Measurements from ENCODE around the gene HMCN2. TPM values are rescaled to one million over a fixed set of nuclear protein-coding genes. Genes with fewer than 3 reads are reported as not detected.
"Not testable (repeated sequence)": the region's sequence is repeated elsewhere in the genome, so short reads cannot be mapped to it uniquely, and the experiment has no call there.

The HMCN2 gene
- polyA plus RNA-seq, 1 of the 3 experiments (the other 2 are of a cell fraction) = 0.15 TPM

DNA sequence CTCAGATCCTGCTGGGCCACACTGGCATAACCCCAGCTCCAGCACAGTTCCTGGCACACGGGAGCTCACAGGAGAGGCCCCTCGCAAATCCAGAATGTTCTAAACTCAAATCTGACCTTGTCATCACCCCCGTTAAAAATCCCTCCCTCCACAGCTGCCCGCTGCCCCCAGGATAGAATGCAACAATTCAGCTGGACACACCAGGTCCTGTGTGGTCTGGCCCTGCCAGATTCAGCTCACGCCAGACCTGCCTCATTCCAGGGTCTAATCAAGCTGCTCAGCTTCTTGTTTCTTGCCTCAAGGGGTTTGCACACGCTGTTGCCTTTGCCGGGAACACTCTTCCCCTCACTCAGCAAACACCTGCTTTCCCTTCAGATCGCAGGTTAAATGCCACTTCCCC, 134.2 kb downstream of the HMCN2 start:
- Histone ChIP-seq H3K27me3 (ENCODE audit: insufficient read depth) (no peaks in the 10 kb centered on the region), H2AFZ (ENCODE audit: low read depth) (no peak overlapping the region), H3K9me3 (no peaks in the 10 kb centered on the region), H3K4me3 (ENCODE audit: low read depth in 2 of 2, low read length in 1 of 2) (no peak overlapping the region), H3K9me2 (no peaks in the 10 kb centered on the region), H3K79me2 (ENCODE audit: insufficient read depth) (no peaks in the 10 kb centered on the region), H3K4me2 (no peak overlapping the region), H3K36me3 (replicated peaks in 1 of 2; ENCODE audit: control insufficient read depth in 1 of 2, insufficient read depth in 2 of 2, low read length in 1 of 2) (no peaks in the 10 kb centered on the region), H3K27ac (ENCODE audit: low read depth in 2 of 2, low read length in 1 of 2) (peak overlapping the region in 1 of 2 experiments; percentile 60; a peak in 2 of 4 replicates), H4K20me1 (ENCODE audit: insufficient read depth) (no peaks in the 10 kb centered on the region), H3K9ac (no peak overlapping the region), H3F3A (replicated peaks; ENCODE audit: insufficient read depth) (no peaks in the 10 kb centered on the region), H3K4me1 (ENCODE audit: control insufficient read depth in 1 of 2, insufficient read depth in 2 of 2, low read depth in 1 of 2, low read length in 1 of 2) (peaks cover 0 to 16% of the 10 kb centered on the region in 2 experiments; a peak in 1 of 4 replicates)
- DNase-seq = peak; percentile 81
- 52% methylated on average over 8 of the region's 8 CpGs for WGBS (ENCODE audit: low lambda C conversion rate)
- peak; percentile 41; the same call in 1 of the 2 replicates for TF ChIP-seq GATA2 (CRISPR knock-in tag; IDR thresholded peaks at IDR 0.05)
- peak; percentile 62; the same call in 1 of the 2 replicates for TF ChIP-seq RCOR1 (IDR thresholded peaks at IDR 0.05; ENCODE audit: low read length)
- TF ChIP-seq MXI1 (IDR thresholded peaks at IDR 0.05; ENCODE audit: low read depth, low read length) = no peak
- TF ChIP-seq EP300 (IDR thresholded peaks at IDR 0.05; ENCODE audit: borderline replicate concordance in 1 of 2, low read depth in 1 of 2, low read length in 1 of 2) = peak in 1 of 2 experiments; percentile 66; a peak in 1 of 4 replicates
- TF ChIP-seq FOXJ3 (CRISPR knock-in tag; IDR thresholded peaks at IDR 0.05) = peak; percentile 63; the same call in 1 of the 2 replicates
- POLR2A ChIA-PET = interaction anchor here (1.0 to 1.2 kb wide), 2 partner anchors 21 to 30 kb away, joined by 3 to 4 read pairs; no protein-coding TSS in a partner anchor
- CTCF ChIA-PET = interaction anchor here (1.1 to 1.5 kb wide), 2 partner anchors 46 to 284 kb away, joined by 4 to 5 read pairs; no protein-coding TSS in a partner anchor

DNA sequence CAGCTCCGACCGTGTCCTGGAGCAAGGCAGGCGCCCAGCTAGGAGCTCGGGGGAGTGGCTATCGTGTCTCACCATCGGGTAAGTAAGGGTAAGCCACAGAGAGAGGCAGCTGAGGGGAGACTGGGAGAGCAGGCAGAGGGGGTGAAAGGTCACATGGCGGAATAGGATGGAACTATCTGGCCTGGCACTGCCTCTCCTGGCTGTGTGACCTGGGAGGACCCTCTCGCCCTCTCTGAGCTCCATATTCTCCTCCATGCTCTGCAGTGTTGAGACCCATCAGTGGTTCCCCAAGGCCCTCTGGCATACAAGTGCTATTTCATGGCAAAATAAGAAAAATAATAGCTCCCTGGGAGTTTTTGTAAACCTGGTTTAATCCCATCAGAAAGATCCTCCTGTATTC, 135.3 kb downstream of the HMCN2 start:
- Histone ChIP-seq H3K4me2 (no peak overlapping the region), H3K27ac (ENCODE audit: low read depth in 2 of 2, low read length in 1 of 2) (no peak overlapping the region), H3K9ac (no peak overlapping the region), H3K36me3 (replicated peaks in 1 of 2; ENCODE audit: control insufficient read depth in 1 of 2, insufficient read depth in 2 of 2, low read length in 1 of 2) (no peaks in the 10 kb centered on the region), H3K4me1 (ENCODE audit: control insufficient read depth in 1 of 2, insufficient read depth in 2 of 2, low read depth in 1 of 2, low read length in 1 of 2) (peaks cover 0 to 16% of the 10 kb centered on the region in 2 experiments; a peak in 1 of 4 replicates), H3K79me2 (ENCODE audit: insufficient read depth) (no peaks in the 10 kb centered on the region), H2AFZ (ENCODE audit: low read depth) (no peak overlapping the region), H3K27me3 (ENCODE audit: insufficient read depth) (no peaks in the 10 kb centered on the region), H3F3A (replicated peaks; ENCODE audit: insufficient read depth) (no peaks in the 10 kb centered on the region), H3K9me3 (no peaks in the 10 kb centered on the region), H4K20me1 (ENCODE audit: insufficient read depth) (no peaks in the 10 kb centered on the region), H3K9me2 (no peaks in the 10 kb centered on the region), H3K4me3 (ENCODE audit: low read depth in 2 of 2, low read length in 1 of 2) (no peak overlapping the region)
- ChIA-PET CTCF (interaction anchor here (0.7 to 1.5 kb wide), 4 partner anchors 38 to 60 kb away, joined by 3 to 6 read pairs (median 4); no protein-coding TSS in a partner anchor), POLR2A (no interaction called here)
- WGBS (ENCODE audit: low lambda C conversion rate) = 88% methylated on average over 8 of the region's 8 CpGs
- DNase-seq = no peak
- TF ChIP-seq NFIC (IDR thresholded peaks at IDR 0.05; ENCODE audit: borderline replicate concordance) = no peak
- TF ChIP-seq FOXM1 (IDR thresholded peaks at IDR 0.05; ENCODE audit: low read depth) = no peak
- no peak for TF ChIP-seq GABPA (IDR thresholded peaks at IDR 0.05; ENCODE audit: low read depth)
- TF ChIP-seq, protein P1, sequence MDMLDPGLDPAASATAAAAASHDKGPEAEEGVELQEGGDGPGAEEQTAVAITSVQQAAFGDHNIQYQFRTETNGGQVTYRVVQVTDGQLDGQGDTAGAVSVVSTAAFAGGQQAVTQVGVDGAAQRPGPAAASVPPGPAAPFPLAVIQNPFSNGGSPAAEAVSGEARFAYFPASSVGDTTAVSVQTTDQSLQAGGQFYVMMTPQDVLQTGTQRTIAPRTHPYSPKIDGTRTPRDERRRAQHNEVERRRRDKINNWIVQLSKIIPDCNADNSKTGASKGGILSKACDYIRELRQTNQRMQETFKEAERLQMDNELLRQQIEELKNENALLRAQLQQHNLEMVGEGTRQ (IDR thresholded peaks at IDR 0.05; ENCODE audit: borderline replicate concordance, low read depth, low read length) = no peak

DNA sequence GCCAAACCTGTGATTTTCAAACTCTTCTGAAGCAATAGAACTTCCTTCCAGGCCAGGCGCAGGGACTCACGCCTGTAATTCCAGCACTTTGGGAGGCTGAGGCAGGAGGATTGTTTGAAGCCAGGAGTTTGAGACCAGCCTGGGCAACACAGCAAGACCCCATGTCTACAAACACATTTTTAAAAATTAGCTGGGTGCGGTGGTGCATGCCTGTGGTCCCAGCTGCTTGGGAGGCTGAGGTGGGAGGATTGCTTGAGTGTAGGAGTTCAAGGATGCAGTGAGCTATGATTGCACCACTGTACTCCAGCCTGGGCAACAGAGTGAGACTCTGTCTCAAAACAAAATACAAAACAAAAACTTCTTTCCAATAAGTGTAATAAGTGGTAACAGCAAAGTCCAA, 136.2 kb downstream of the HMCN2 start:
- H2AFZ ChIP-seq (ENCODE audit: low read depth); H3K79me2 ChIP-seq (ENCODE audit: insufficient read depth); H3K4me3 ChIP-seq (ENCODE audit: low read depth in 2 of 2, low read length in 1 of 2); H3K4me2 ChIP-seq; H3K27me3 ChIP-seq (ENCODE audit: insufficient read depth); H3K36me3 ChIP-seq (replicated peaks in 1 of 2; ENCODE audit: control insufficient read depth in 1 of 2, insufficient read depth in 2 of 2, low read length in 1 of 2); H3F3A ChIP-seq (replicated peaks; ENCODE audit: insufficient read depth); H3K9ac ChIP-seq; DNase-seq; POLR2A ChIA-PET; H3K9me2 ChIP-seq; H4K20me1 ChIP-seq (ENCODE audit: insufficient read depth); H3K27ac ChIP-seq (ENCODE audit: low read depth in 2 of 2, low read length in 1 of 2); H3K9me3 ChIP-seq: not testable (repeated sequence)
- WGBS (ENCODE audit: low lambda C conversion rate) = 75% methylated on average over 3 of the region's 3 CpGs
- H3K4me1 ChIP-seq (ENCODE audit: control insufficient read depth in 1 of 2, insufficient read depth in 2 of 2, low read depth in 1 of 2, low read length in 1 of 2) = peaks cover 0 to 16% of the 10 kb centered on the region in 2 experiments; a peak in 1 of 4 replicates
- CTCF ChIA-PET = interaction anchor here (1.3 kb wide), 1 partner anchor 52 kb away, joined by 6 read pairs; no protein-coding TSS in a partner anchor
